ENCODE results near the gene KCNG1. TPM values are rescaled to one million over a fixed set of nuclear protein-coding genes. Genes with fewer than 3 reads are reported as not detected.
A peak's percentile ranks its signal among the peaks of the same experiment; 100 is the strongest.

KCNG1 gene
- total and polyA plus RNA-seq, 2 of the 8 experiments (the other 6 are each of a cell fraction or from before 2014, with no cell fraction given): 16.0 to 18.0 TPM

DNA sequence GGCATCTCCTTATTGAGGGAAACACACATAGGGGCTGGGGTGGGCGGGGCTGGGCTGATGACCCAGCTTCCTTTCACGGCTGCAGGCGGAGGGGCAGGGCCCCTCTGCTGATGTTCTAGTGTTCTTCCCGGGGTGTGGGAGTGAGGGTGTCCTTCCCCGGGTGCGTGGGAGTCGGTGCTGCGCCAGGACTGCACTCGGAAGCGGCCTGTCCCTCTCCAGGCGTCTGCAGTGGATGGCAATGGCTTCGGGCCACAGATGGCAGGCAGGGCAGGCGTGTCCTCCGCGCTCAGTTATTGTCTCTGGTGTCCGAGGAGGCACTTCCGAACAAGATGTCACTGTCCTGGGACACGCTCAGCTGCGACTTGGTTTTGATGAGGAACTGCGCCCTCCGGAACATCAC, 19.2 kb downstream of the KCNG1 start:
- H3K79me2 ChIP-seq (ENCODE audit: control insufficient read depth in 1 of 2, insufficient read depth in 2 of 2, low read length in 2 of 2): no peaks in the 10 kb centered on the region
- no peak overlapping the region for H2BK120ac ChIP-seq (replicated peaks; ENCODE audit: low read depth, low read length)
- H4K8ac ChIP-seq (ENCODE audit: extremely low read depth, insufficient read depth, low read length): no peak overlapping the region
- no peaks in the 10 kb centered on the region; a peak in 1 of 7 replicates for H3K27me3 ChIP-seq (replicated peaks in 1 of 4; ENCODE audit: control insufficient read depth in 3 of 4, extremely low read depth in 1 of 4, insufficient read depth in 3 of 4, low read length in 3 of 4)
- H2BK5ac ChIP-seq (ENCODE audit: low read depth, low read length): no peak overlapping the region; the same call in 1 of the 2 replicates
- no peak for DNase-seq (ENCODE audit: low read depth in 1 of 2, low spot score in 2 of 2)
- no peaks in the 10 kb centered on the region for H3K23me2 ChIP-seq (ENCODE audit: low read depth, low read length)
- no peaks in the 10 kb centered on the region for H3K9me3 ChIP-seq (ENCODE audit: insufficient read depth in 2 of 2, low read depth in 1 of 2, low read length in 1 of 2)
- no peak overlapping the region for H3K4ac ChIP-seq (replicated peaks; ENCODE audit: insufficient read length, low read depth, low read length)
- no peak overlapping the region for H3K4me3 ChIP-seq (ENCODE audit: extremely low read depth in 1 of 4, insufficient read depth in 2 of 4, low read depth in 3 of 4, low read length in 4 of 4)
- H3K4me2 ChIP-seq (ENCODE audit: insufficient read depth in 1 of 2, low read depth in 2 of 2, low read length in 2 of 2): no peak overlapping the region
- H3K14ac ChIP-seq (ENCODE audit: insufficient read length): no peak overlapping the region
- no peak overlapping the region for H2AFZ ChIP-seq (ENCODE audit: low read length)
- H4K20me1 ChIP-seq (replicated peaks in 1 of 2; ENCODE audit: control insufficient read depth in 1 of 2, insufficient read depth in 2 of 2, low read length in 2 of 2): no peaks in the 10 kb centered on the region
- CTCF ChIA-PET (ENCODE audit: partially characterized antibody): interaction anchor here (0.7 to 2.8 kb wide), 4 partner anchors 11 to 38 kb away, joined by 3 to 15 read pairs (median 10); no protein-coding TSS in a partner anchor
- no peak overlapping the region for H3K56ac ChIP-seq (replicated peaks; ENCODE audit: insufficient read length, low read depth, low read length)
- H3K79me1 ChIP-seq (ENCODE audit: low read depth, low read length): no peaks in the 10 kb centered on the region
- no peak overlapping the region for H3K27ac ChIP-seq (ENCODE audit: low read depth, low read length)
- no peak overlapping the region for H2BK15ac ChIP-seq (ENCODE audit: low read length)
- no peak overlapping the region for H3K23ac ChIP-seq (ENCODE audit: insufficient read length)
- WGBS, 2 experiments (ENCODE audit: extremely low coverage in 1 of 2, insufficient coverage in 1 of 2, insufficient read length in 1 of 2, insufficient replicate concordance in 2 of 2, low coverage in 1 of 2, low lambda C conversion rate in 2 of 2, missing lambda C conversion rate in 1 of 2): 86% methylated on average over 16 of the region's 21 CpGs; no CpG with 5 or more reads in 1 of the 2 experiments
- no peaks in the 10 kb centered on the region for H3K4me1 ChIP-seq (replicated peaks in 1 of 4; ENCODE audit: control insufficient read depth in 3 of 4, insufficient read depth in 4 of 4, low read length in 3 of 4)
- H3K36me3 ChIP-seq (ENCODE audit: control insufficient read depth in 2 of 4, insufficient read depth in 4 of 4, low read length in 3 of 4): no peaks in the 10 kb centered on the region; a peak in 1 of 8 replicates
- no peak overlapping the region for H2AK5ac ChIP-seq (ENCODE audit: low read depth, low read length)
- POLR2A ChIA-PET (ENCODE audit: partially characterized antibody): interaction anchor here (1.2 kb wide), 1 partner anchor 12 kb away, joined by 3 read pairs; no protein-coding TSS in a partner anchor
- no peak overlapping the region for H3K9ac ChIP-seq (replicated peaks in 1 of 4; ENCODE audit: extremely low read depth in 1 of 4, low read depth in 3 of 4, low read length in 3 of 4)
- no peak for FAIRE-seq
- 0 out of 2 replicates have a peak overlapping the region, but pooled peaks have one; percentile 23 for H2BK12ac ChIP-seq (ENCODE audit: low read depth, low read length)
- H4K91ac ChIP-seq (replicated peaks; ENCODE audit: insufficient read length, low read length): no peak overlapping the region
- no peak overlapping the region for H3K18ac ChIP-seq (ENCODE audit: extremely low read depth, low read length)
- H4K5ac ChIP-seq (ENCODE audit: insufficient read length, low read depth, low read length): no peak overlapping the region
- H2BK20ac ChIP-seq (ENCODE audit: low read length): no peak overlapping the region
- TF ChIP-seq EP300 (IDR thresholded peaks at IDR 0.05; ENCODE audit: borderline replicate concordance in 1 of 2, low read depth in 2 of 2, low read length in 2 of 2) (no peak), KDM5A (IDR thresholded peaks at IDR 0.05; ENCODE audit: low read length) (no peak), RXRA (IDR thresholded peaks at IDR 0.05; ENCODE audit: insufficient read depth, low read depth, low read length) (no peak), YY1 (IDR thresholded peaks at IDR 0.05; ENCODE audit: low read depth, low read length) (no peak), NANOG (IDR thresholded peaks at IDR 0.05; ENCODE audit: insufficient read depth, low read depth, low read length, poor library complexity, severe bottlenecking) (no peak), MAFK (IDR thresholded peaks at IDR 0.05; ENCODE audit: low read depth, low read length) (no peak), TAF7 (optimal IDR thresholded peaks at IDR 0.05; ENCODE audit: borderline replicate concordance, low read depth, low read length) (no peak), SIRT6 (IDR thresholded peaks at IDR 0.05; ENCODE audit: low read length) (no peak), RBBP5 (IDR thresholded peaks at IDR 0.05; ENCODE audit: borderline replicate concordance, low read depth, low read length) (no peak), FOSL1 (IDR thresholded peaks at IDR 0.05; ENCODE audit: insufficient read depth, low read depth, low read length) (no peak), SP4 (IDR thresholded peaks at IDR 0.05; ENCODE audit: low read length) (no peak), TCF12 (IDR thresholded peaks at IDR 0.05; ENCODE audit: low read depth, low read length) (no peak)
- TF ChIP-seq, protein P1, sequence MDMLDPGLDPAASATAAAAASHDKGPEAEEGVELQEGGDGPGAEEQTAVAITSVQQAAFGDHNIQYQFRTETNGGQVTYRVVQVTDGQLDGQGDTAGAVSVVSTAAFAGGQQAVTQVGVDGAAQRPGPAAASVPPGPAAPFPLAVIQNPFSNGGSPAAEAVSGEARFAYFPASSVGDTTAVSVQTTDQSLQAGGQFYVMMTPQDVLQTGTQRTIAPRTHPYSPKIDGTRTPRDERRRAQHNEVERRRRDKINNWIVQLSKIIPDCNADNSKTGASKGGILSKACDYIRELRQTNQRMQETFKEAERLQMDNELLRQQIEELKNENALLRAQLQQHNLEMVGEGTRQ (IDR thresholded peaks at IDR 0.05; ENCODE audit: low read length): no peak

Measured in H1 (cell line).